Measurements from ENCODE around the gene USP44.
"Not testable (repeated sequence)": the region's sequence is repeated elsewhere in the genome, so short reads cannot be mapped to it uniquely, and the experiment has no call there.

The USP44 gene

GRCh38 chr12:95551305-95551704, at the start of gene USP44:
Gene USP44, minus strand, starts transcription at chr12:95551476. Its CDS starts 17,220 bp downstream, at chr12:95534256.
- no peak for DNase-seq

- no peak for DNase-seq
These were observed 49.3 kb upstream of the USP44 start for GRCh38 chr12:95600567-95600966.

GRCh38 chr12:95599880-95600279, 48.6 kb upstream of the USP44 start:
- DNase-seq = no peak

GRCh38 chr12:95594136-95594535, 42.9 kb upstream of the USP44 start:
- DNase-seq = no peak

- peak; percentile 86 for DNase-seq
These were observed 42.1 kb upstream of the USP44 start for GRCh38 chr12:95593266-95593871.

- DNase-seq = no peak
These were observed 40.5 kb upstream of the USP44 start for GRCh38 chr12:95591731-95592130.

- no peak for DNase-seq
These were observed 39.5 kb upstream of the USP44 start for GRCh38 chr12:95590775-95591174.

GRCh38 chr12:95583933-95584332, 32.7 kb upstream of the USP44 start:
- DNase-seq = no peak

GRCh38 chr12:95582230-95583058, 31.2 kb upstream of the USP44 start:
- no peak for DNase-seq

- DNase-seq = no peak
These were observed 26.5 kb upstream of the USP44 start for GRCh38 chr12:95577820-95578219.

GRCh38 chr12:95574799-95575452, 23.6 kb upstream of the USP44 start:
- DNase-seq = no peak

GRCh38 chr12:95573951-95574576, 22.8 kb upstream of the USP44 start:
- DNase-seq = no peak

GRCh38 chr12:95571369-95571768, 20.1 kb upstream of the USP44 start:
- no peak for DNase-seq

GRCh38 chr12:95568045-95568444, 16.8 kb upstream of the USP44 start:
- not testable (repeated sequence) for DNase-seq

GRCh38 chr12:95557625-95558024, 6.3 kb upstream of the USP44 start:
- DNase-seq = no peak

GRCh38 chr12:95554532-95555071, 3.3 kb upstream of the USP44 start:
- DNase-seq = no peak

- DNase-seq = no peak
These were observed 2.1 kb upstream of the USP44 start for GRCh38 chr12:95553197-95553943.

- no peak for DNase-seq
These were observed 739 bp upstream of the USP44 start for GRCh38 chr12:95551913-95552516.

- DNase-seq = no peak
These were observed 1.7 kb downstream of the USP44 start for GRCh38 chr12:95549392-95550084.

GRCh38 chr12:95548539-95549391, 2.5 kb downstream of the USP44 start:
- peak; percentile 39 for DNase-seq

Data from right hindlimb (tissue), 1 donor.